Measurements from ENCODE around the gene SLC44A5. TPM values are rescaled to one million over a fixed set of nuclear protein-coding genes. Genes with fewer than 3 reads are reported as not detected.

SLC44A5 gene
- polyA plus RNA-seq, 2 of the 4 experiments (the other 2 are of a cell fraction), result 0.10 to 1.5 TPM

DNA sequence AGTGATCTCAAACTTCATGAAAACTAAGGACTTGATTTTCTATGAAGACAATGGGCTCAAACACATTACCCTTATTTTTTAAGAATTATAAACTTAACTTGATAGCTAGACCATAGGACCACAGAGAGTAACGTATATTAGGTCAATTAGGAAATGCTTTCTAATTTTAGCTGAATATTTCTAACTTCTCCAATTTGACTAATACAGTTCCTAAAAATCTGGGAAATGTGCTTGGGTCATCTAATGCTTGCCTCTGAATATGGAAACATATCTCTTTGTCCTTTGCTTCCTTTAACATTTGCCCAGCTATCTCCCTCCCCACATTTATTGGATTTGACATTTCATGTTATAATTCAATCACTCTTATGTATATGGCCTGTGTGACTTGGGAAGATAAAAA lies 335.3 kb downstream of the SLC44A5 start:
- no peak for TF ChIP-seq CBX2 (IDR thresholded peaks at IDR 0.05; ENCODE audit: borderline replicate concordance, low read depth)
- no peak overlapping the region for H3K27ac ChIP-seq
- no peak overlapping the region for H3K4me2 ChIP-seq
- ChIA-PET POLR2A (no interaction called here), CTCF (interaction anchor here (0.8 kb wide), 1 partner anchor 43 kb away, joined by 3 read pairs; no protein-coding TSS in a partner anchor)
- ATAC-seq (no peak), DNase-seq (ENCODE audit: low read depth in 1 of 2, low spot score in 1 of 2) (no peak), FAIRE-seq (no peak)
- H3K4me1 ChIP-seq, result no peaks in the 10 kb centered on the region
- no peaks in the 10 kb centered on the region for H3K9me3 ChIP-seq
- 15% methylated on average over 1 of the region's 1 CpG for WGBS (ENCODE audit: missing lambda C conversion rate)
- H3K4me3 ChIP-seq, result no peak overlapping the region

DNA sequence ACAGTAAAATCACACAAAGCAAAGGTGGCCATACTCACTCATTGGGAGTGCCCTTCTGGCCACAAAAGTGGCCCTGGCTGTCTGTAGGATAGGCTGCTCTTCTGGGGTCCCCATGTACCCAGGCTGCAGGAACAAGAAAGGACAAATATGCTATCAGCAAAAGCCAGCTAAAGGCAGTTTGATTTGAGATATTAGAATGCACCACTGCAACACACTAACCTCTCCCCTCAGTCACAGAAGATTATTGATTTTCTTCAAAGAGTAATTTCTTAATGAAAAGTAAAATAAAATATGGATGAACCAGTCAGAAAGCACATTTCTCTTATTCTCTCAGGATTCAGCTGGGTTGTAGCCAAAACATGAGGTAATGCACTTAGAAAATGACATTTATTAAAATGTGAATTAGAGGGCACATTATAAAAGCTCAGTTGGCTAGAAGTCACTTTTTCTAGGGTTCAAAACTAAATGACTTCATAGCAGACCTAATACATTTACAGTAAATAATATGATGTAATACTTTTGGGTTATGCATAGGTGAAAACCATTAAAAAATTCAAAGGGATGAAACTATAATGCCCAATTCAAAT lies 335.9 kb downstream of the SLC44A5 start:
- no peak for DNase-seq (ENCODE audit: low read depth in 1 of 2, low spot score in 1 of 2)
- ATAC-seq, result no peak
- no peak overlapping the region for H3K4me3 ChIP-seq
- TF ChIP-seq, protein P1, sequence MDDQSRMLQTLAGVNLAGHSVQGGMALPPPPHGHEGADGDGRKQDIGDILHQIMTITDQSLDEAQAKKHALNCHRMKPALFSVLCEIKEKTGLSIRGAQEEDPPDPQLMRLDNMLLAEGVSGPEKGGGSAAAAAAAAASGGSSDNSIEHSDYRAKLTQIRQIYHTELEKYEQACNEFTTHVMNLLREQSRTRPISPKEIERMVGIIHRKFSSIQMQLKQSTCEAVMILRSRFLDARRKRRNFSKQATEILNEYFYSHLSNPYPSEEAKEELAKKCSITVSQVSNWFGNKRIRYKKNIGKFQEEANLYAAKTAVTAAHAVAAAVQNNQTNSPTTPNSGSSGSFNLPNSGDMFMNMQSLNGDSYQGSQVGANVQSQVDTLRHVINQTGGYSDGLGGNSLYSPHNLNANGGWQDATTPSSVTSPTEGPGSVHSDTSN (IDR thresholded peaks at IDR 0.05), result no peak
- TF ChIP-seq HEYL (CRISPR knock-in tag; IDR thresholded peaks at IDR 0.05) (no peak), FOSL2 (IDR thresholded peaks at IDR 0.05) (no peak), FOSL2 (CRISPR knock-in tag; IDR thresholded peaks at IDR 0.05) (no peak), KDM5A (IDR thresholded peaks at IDR 0.05) (no peak), CEBPB (IDR thresholded peaks at IDR 0.05) (no peak), ZNF302 (CRISPR knock-in tag; IDR thresholded peaks at IDR 0.05) (no peak), MAFK (IDR thresholded peaks at IDR 0.05; ENCODE audit: partially characterized antibody) (no peak), EHMT2 (IDR thresholded peaks at IDR 0.05; ENCODE audit: low read depth) (no peak), FOXS1 (CRISPR knock-in tag; IDR thresholded peaks at IDR 0.05) (no peak), JUNB (IDR thresholded peaks at IDR 0.05) (no peak), NR3C1 (IDR thresholded peaks at IDR 0.05) (no peak), BHLHE40 (IDR thresholded peaks at IDR 0.05; ENCODE audit: low read depth, low read length) (no peak), HOXB13 (CRISPR knock-in tag; IDR thresholded peaks at IDR 0.05; ENCODE audit: low read depth) (no peak)
- TF ChIP-seq, protein P2, sequence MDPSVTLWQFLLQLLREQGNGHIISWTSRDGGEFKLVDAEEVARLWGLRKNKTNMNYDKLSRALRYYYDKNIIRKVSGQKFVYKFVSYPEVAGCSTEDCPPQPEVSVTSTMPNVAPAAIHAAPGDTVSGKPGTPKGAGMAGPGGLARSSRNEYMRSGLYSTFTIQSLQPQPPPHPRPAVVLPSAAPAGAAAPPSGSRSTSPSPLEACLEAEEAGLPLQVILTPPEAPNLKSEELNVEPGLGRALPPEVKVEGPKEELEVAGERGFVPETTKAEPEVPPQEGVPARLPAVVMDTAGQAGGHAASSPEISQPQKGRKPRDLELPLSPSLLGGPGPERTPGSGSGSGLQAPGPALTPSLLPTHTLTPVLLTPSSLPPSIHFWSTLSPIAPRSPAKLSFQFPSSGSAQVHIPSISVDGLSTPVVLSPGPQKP (IDR thresholded peaks at IDR 0.05; ENCODE audit: low read depth, low read length), result no peak
- TF ChIP-seq, protein P3, sequence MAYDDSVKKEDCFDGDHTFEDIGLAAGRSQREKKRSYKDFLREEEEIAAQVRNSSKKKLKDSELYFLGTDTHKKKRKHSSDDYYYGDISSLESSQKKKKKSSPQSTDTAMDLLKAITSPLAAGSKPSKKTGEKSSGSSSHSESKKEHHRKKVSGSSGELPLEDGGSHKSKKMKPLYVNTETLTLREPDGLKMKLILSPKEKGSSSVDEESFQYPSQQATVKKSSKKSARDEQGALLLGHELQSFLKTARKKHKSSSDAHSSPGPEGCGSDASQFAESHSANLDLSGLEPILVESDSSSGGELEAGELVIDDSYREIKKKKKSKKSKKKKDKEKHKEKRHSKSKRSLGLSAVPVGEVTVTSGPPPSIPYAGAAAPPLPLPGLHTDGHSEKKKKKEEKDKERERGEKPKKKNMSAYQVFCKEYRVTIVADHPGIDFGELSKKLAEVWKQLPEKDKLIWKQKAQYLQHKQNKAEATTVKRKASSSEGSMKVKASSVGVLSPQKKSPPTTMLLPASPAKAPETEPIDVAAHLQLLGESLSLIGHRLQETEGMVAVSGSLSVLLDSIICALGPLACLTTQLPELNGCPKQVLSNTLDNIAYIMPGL (CRISPR knock-in tag; IDR thresholded peaks at IDR 0.05; ENCODE audit: borderline replicate concordance), result no peak
- TF ChIP-seq, protein P4, sequence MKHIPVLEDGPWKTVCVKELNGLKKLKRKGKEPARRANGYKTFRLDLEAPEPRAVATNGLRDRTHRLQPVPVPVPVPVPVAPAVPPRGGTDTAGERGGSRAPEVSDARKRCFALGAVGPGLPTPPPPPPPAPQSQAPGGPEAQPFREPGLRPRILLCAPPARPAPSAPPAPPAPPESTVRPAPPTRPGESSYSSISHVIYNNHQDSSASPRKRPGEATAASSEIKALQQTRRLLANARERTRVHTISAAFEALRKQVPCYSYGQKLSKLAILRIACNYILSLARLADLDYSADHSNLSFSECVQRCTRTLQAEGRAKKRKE (CRISPR knock-in tag; IDR thresholded peaks at IDR 0.05; ENCODE audit: low read depth), result no peak
- H3K27ac ChIP-seq, result no peak overlapping the region
- no peak for FAIRE-seq
- no peak overlapping the region for H3K4me2 ChIP-seq
- no peaks in the 10 kb centered on the region for H3K9me3 ChIP-seq
- CTCF ChIA-PET, result interaction anchor here (0.6 to 1.4 kb wide), 2 partner anchors 59 to 357 kb away, joined by 3 to 4 read pairs; no protein-coding TSS in a partner anchor
- POLR2A ChIA-PET, result no interaction called here
- no peaks in the 10 kb centered on the region for H3K4me1 ChIP-seq

DNA sequence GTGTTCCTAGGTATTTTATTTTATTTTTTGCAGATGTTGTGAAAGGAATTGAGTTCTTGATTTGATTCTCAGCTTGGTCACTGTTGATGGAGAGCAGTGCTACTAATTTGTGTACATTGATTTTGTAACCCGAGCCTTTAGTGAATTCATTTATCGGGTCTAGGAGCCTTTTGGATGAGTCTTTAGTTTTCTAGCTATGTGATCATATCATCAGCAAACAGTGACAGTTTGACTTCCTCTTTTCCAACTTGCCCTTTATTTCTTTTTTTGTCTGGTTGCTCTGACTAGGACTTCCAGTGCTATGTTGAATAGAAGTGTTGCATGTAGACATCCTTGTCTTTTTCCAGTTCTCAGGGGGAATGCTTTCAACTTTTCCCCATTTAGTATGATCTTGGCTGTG lies 337.8 kb downstream of the SLC44A5 start:
- Histone ChIP-seq H3K9me3 (no peaks in the 10 kb centered on the region), H3K27ac (no peak overlapping the region), H3K4me2 (no peak overlapping the region), H3K4me1 (no peaks in the 10 kb centered on the region), H3K4me3 (no peak overlapping the region)
- TF ChIP-seq, protein P5, sequence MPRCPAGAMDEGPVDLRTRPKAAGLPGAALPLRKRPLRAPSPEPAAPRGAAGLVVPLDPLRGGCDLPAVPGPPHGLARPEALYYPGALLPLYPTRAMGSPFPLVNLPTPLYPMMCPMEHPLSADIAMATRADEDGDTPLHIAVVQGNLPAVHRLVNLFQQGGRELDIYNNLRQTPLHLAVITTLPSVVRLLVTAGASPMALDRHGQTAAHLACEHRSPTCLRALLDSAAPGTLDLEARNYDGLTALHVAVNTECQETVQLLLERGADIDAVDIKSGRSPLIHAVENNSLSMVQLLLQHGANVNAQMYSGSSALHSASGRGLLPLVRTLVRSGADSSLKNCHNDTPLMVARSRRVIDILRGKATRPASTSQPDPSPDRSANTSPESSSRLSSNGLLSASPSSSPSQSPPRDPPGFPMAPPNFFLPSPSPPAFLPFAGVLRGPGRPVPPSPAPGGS (IDR thresholded peaks at IDR 0.05), result no peak
- TF ChIP-seq CEBPB (IDR thresholded peaks at IDR 0.05) (no peak), HEYL (CRISPR knock-in tag; IDR thresholded peaks at IDR 0.05) (no peak), PHF8 (IDR thresholded peaks at IDR 0.05; ENCODE audit: borderline replicate concordance, low read depth) (no peak)
- TF ChIP-seq, protein P3 (CRISPR knock-in tag; IDR thresholded peaks at IDR 0.05; ENCODE audit: borderline replicate concordance), result no peak
- ATAC-seq (no peak), FAIRE-seq (no peak), DNase-seq (ENCODE audit: low read depth in 1 of 2, low spot score in 1 of 2) (no peak)
- WGBS (ENCODE audit: missing lambda C conversion rate), result 10% methylated on average over 2 of the region's 2 CpGs
- POLR2A ChIA-PET, result no interaction called here
- CTCF ChIA-PET, result interaction anchor here (0.6 kb wide), 1 partner anchor 359 kb away, joined by 3 read pairs; no protein-coding TSS in a partner anchor
